ENCODE measurements around the gene POTEH. TPM values are rescaled to one million over a fixed set of nuclear protein-coding genes. Genes with fewer than 3 reads are reported as not detected.
"Not testable (repeated sequence)": the region's sequence is repeated elsewhere in the genome, so short reads cannot be mapped to it uniquely, and the experiment has no call there.

POTEH gene
- total RNA-seq, 2 donors from 2014 or later = not detected

DNA sequence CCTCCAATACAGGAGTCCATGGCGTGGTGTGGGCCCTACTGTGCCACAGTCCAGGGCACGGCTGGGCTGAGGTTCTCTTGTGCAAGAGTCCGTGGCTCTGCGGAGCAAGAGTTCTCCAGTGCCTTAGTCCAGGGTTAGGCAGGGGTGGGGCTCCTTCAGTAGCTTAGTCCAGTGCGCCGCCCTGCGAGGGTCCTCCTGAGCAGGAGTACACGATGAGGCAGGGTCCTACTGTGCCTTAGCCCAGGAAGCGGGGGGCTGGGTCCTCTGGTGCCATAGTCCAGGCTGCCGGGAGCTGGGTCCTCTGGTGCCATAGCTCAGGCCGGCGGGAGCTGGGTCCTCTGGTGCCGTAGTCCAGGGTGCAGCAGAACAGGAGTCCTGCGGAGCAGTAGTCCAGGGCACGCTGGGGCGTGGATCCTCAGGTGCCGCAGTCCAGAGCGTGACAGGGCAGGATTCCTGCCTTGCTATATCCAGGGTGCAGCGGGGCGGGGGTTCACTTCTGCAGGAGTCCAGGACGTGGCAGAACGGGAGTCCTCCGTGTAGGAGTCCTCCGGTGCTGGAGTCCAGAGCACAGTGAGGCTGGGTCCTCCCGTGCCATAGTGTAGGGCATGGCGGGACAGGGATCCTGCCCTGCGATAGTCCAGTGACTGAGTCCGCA is 69.7 kb downstream of the POTEH start:
- H3K4me3 ChIP-seq (ENCODE audit: low read length); H3K36me3 ChIP-seq (ENCODE audit: control insufficient read depth, insufficient read depth, low read length); H3K9me3 ChIP-seq (ENCODE audit: control insufficient read depth, low read length); H3K27ac Mint-ChIP-seq; H3K9ac ChIP-seq (ENCODE audit: extremely low read depth, low read length, poor library complexity, severe bottlenecking); H3K4me3 Mint-ChIP-seq; H3K4me1 Mint-ChIP-seq; DNase-seq; H3K27me3 Mint-ChIP-seq (ENCODE audit: insufficient read depth); H3K27ac ChIP-seq (ENCODE audit: low read depth, low read length); H3K4me1 ChIP-seq (ENCODE audit: control insufficient read depth, insufficient read depth, low read length); H3K9me3 Mint-ChIP-seq; H3K27me3 ChIP-seq (ENCODE audit: control insufficient read depth, insufficient read depth, low read length, poor library complexity, severe bottlenecking); H3K36me3 Mint-ChIP-seq (ENCODE audit: low read depth): not testable (repeated sequence)
- 93% methylated on average over 7 of the region's 28 CpGs; no CpG with 5 or more reads in 1 of the 2 experiments for WGBS, 2 experiments (ENCODE audit: insufficient coverage in 1 of 2, insufficient read length in 1 of 2)

DNA sequence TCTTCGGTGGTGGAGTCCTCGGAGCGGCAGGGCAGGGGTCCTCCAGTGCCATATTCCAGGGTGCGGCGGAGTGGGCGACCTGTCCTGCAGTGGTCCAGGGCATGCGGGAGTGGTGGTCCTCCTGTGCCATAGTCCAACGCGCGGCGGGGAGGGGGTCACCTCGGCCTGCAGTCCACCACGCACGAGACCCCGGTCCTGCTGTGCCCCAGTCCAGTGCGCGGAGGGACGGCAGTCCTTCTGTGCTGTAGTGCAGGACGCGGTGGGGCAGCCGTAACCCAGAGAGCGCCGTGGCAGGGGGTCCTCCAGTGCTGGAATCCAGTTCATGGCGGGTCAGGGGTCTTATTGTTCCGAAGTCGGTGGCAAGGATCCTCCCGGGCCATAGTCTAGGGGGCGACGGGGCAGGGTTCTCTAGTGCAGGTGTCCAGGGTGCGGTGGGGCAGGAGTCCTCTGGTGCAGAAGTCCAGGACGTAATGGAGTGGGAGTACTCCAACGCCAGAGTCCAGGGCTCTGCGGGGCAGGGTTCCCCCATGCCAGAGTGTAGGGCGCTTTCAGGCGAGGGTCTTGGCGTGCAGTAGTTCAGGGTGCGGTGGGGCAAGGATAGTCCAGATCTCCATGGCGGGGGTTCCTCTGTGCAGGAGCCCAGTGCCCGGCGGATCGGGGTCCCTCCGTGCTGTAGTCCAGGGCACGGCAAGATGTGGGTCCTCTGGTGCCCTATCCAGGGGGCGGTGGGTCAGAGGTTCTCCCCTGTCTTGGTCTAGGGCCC is 70.7 kb downstream of the POTEH start:
- not testable (repeated sequence) for H3K4me3 ChIP-seq (ENCODE audit: low read length); H3K27ac Mint-ChIP-seq; H3K9me3 Mint-ChIP-seq; H3K27me3 ChIP-seq (ENCODE audit: control insufficient read depth, insufficient read depth, low read length, poor library complexity, severe bottlenecking); H3K36me3 ChIP-seq (ENCODE audit: control insufficient read depth, insufficient read depth, low read length); H3K9ac ChIP-seq (ENCODE audit: extremely low read depth, low read length, poor library complexity, severe bottlenecking); H3K27me3 Mint-ChIP-seq (ENCODE audit: insufficient read depth); H3K4me1 ChIP-seq (ENCODE audit: control insufficient read depth, insufficient read depth, low read length); H3K4me3 Mint-ChIP-seq; H3K36me3 Mint-ChIP-seq (ENCODE audit: low read depth); H3K4me1 Mint-ChIP-seq; H3K27ac ChIP-seq (ENCODE audit: low read depth, low read length); H3K9me3 ChIP-seq (ENCODE audit: control insufficient read depth, low read length); DNase-seq
- WGBS, 2 experiments (ENCODE audit: insufficient coverage in 1 of 2, insufficient read length in 1 of 2) = 82% methylated on average over 12 of the region's 44 CpGs; no CpG with 5 or more reads in 1 of the 2 experiments

DNA sequence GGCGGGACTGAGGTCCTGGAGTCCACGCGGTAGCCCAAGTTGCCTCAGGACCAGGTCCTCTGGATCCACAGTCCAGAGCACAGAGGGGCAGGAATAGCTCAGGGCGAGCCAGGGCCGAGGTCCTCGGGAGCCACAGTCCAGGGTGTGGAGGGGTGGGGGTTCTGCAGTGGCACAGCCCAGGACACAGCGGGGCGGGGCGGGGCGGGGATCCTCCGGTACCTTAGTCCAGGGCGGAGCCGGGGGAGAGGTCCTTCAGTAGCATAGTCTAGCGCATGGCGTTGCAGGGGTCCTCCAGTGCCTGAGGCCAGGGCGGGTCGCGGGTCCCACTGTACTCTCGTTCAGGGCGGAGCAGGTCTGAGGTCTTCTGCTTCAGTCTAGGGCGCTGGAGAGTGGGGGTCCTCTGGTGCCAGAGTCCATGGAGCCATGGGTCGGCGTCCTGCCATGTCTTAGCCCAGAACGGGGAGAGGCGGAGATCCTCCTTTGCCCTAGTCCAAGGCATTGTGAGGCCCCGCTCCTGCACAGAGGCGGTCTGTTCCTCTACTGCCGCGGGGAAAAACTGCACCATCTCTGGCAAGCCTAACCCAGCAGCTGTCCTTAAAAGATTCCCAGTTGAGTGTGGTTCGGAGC is 71.4 kb downstream of the POTEH start:
- DNase-seq = peak; percentile 5

DNA sequence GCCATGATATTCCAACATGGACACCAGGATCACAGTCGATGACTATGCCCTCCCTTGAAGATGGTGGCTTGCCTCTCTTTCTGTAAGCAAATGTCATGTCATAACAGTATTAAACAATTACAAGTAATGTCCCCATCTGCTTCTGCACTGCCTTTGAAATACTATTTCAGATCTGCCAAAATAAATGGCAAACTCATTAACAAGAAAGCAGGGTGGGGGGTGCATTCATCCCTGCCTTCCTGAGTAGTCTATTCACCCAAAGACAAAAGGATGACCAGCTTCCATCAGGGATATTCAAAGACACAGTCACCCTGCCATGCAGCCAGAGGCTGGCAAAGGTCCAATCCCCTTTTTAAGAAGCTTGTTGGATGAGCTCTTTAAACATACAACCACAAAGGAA is 73.7 kb downstream of the POTEH start:
- H3K9me3 ChIP-seq (ENCODE audit: control insufficient read depth, low read length); H3K27ac ChIP-seq (ENCODE audit: low read depth, low read length); H3K27me3 Mint-ChIP-seq (ENCODE audit: insufficient read depth); H3K27me3 ChIP-seq (ENCODE audit: control insufficient read depth, insufficient read depth, low read length, poor library complexity, severe bottlenecking); H3K9me3 Mint-ChIP-seq; H3K36me3 Mint-ChIP-seq (ENCODE audit: low read depth); H3K4me1 ChIP-seq (ENCODE audit: control insufficient read depth, insufficient read depth, low read length); H3K9ac ChIP-seq (ENCODE audit: extremely low read depth, low read length, poor library complexity, severe bottlenecking); H3K27ac Mint-ChIP-seq; H3K4me3 Mint-ChIP-seq; H3K36me3 ChIP-seq (ENCODE audit: control insufficient read depth, insufficient read depth, low read length); H3K4me1 Mint-ChIP-seq; DNase-seq; H3K4me3 ChIP-seq (ENCODE audit: low read length): not testable (repeated sequence)
- no CpG with 5 or more reads among the region's 1 CpG for WGBS, 2 experiments (ENCODE audit: insufficient coverage in 1 of 2, insufficient read length in 1 of 2)

More for the DNA sequence above, 71.4 kb downstream of the POTEH start:
- H3K4me1 Mint-ChIP-seq; H3K4me3 ChIP-seq (ENCODE audit: low read length); H3K27me3 ChIP-seq (ENCODE audit: control insufficient read depth, insufficient read depth, low read length, poor library complexity, severe bottlenecking); H3K9ac ChIP-seq (ENCODE audit: extremely low read depth, low read length, poor library complexity, severe bottlenecking); H3K27me3 Mint-ChIP-seq (ENCODE audit: insufficient read depth); H3K27ac ChIP-seq (ENCODE audit: low read depth, low read length); H3K9me3 ChIP-seq (ENCODE audit: control insufficient read depth, low read length); H3K4me3 Mint-ChIP-seq; H3K4me1 ChIP-seq (ENCODE audit: control insufficient read depth, insufficient read depth, low read length); H3K36me3 ChIP-seq (ENCODE audit: control insufficient read depth, insufficient read depth, low read length); H3K9me3 Mint-ChIP-seq; H3K36me3 Mint-ChIP-seq (ENCODE audit: low read depth); H3K27ac Mint-ChIP-seq: not testable (repeated sequence)
- 90% methylated on average over 20 of the region's 30 CpGs; no CpG with 5 or more reads in 1 of the 2 experiments for WGBS, 2 experiments (ENCODE audit: insufficient coverage in 1 of 2, insufficient read length in 1 of 2)

Other genes starting within 250 kb of the POTEH start
- gene OR11H1, start 161.8 kb upstream of the POTEH start, total RNA-seq = not detected